Globus pallidus (tissue), 1 donor: Measurements from ENCODE around the gene LARP1.
A peak's percentile ranks its signal among the peaks of the same experiment; 100 is the strongest.
"Not testable (repeated sequence)": the region's sequence is repeated elsewhere in the genome, so short reads cannot be mapped to it uniquely, and the experiment has no call there.

ENCODE experiments used
- DNase-seq: peaks from one replicate; pipeline ENCODE4 v3.0.0-alpha.2; 2015; ENCODE audit warnings: low spot score

The LARP1 gene

GRCh38 chr5:154829589-154830218, 74.5 kb downstream of the LARP1 start:
- no peak for DNase-seq

- DNase-seq: no peak
These were observed 75.0 kb downstream of the LARP1 start for GRCh38 chr5:154830219-154830595.

- DNase-seq: no peak
These were observed 75.4 kb downstream of the LARP1 start for GRCh38 chr5:154830596-154830995.

GRCh38 chr5:154831451-154831850, 76.3 kb downstream of the LARP1 start:
- DNase-seq: no peak

GRCh38 chr5:154832804-154833203, 77.6 kb downstream of the LARP1 start:
- not testable (repeated sequence) for DNase-seq

- no peak for DNase-seq
These were observed 78.9 kb downstream of the LARP1 start for GRCh38 chr5:154834053-154834452.

- not testable (repeated sequence) for DNase-seq
These were observed 80.5 kb downstream of the LARP1 start for GRCh38 chr5:154835701-154836052.

- no peak for DNase-seq
These were observed 81.0 kb downstream of the LARP1 start for GRCh38 chr5:154836225-154836624.

- DNase-seq: no peak
These were observed 82.1 kb downstream of the LARP1 start for GRCh38 chr5:154837009-154837901.

- DNase-seq: no peak
These were observed 85.5 kb downstream of the LARP1 start for GRCh38 chr5:154840435-154841272.

- DNase-seq: no peak
These were observed 86.1 kb downstream of the LARP1 start for GRCh38 chr5:154841273-154841661.

- no peak for DNase-seq
These were observed 87.7 kb downstream of the LARP1 start for GRCh38 chr5:154842689-154843530.

GRCh38 chr5:154844809-154845208, 89.6 kb downstream of the LARP1 start:
- no peak for DNase-seq

- DNase-seq: peak; percentile 56
These were observed 94.1 kb downstream of the LARP1 start for GRCh38 chr5:154849264-154849785.

GRCh38 chr5:154849791-154850201, 94.6 kb downstream of the LARP1 start:
- DNase-seq: peak; percentile 66

- peak; percentile 93 for DNase-seq
These were observed 95.3 kb downstream of the LARP1 start, which contains the start of gene FAXDC2 for GRCh38 chr5:154850255-154851062. Gene FAXDC2 (minus strand): TSS chr5:154850603. CDS start chr5:154838178, 12,425 bp downstream.

GRCh38 chr5:154851351-154851750, 96.2 kb downstream of the LARP1 start:
- no peak for DNase-seq

- peak; percentile 95 for DNase-seq
These were observed 102.5 kb downstream of the LARP1 start for GRCh38 chr5:154857530-154858296.

- peak; percentile 97 for DNase-seq
These were observed 103.3 kb downstream of the LARP1 start, which contains the start of gene CNOT8 for GRCh38 chr5:154858297-154858971. Gene CNOT8 (plus strand): TSS chr5:154858627. CDS start chr5:154863279, 4,652 bp downstream.
